ENCODE data around the gene PNPLA6.

- TF ChIP-seq, protein P1, sequence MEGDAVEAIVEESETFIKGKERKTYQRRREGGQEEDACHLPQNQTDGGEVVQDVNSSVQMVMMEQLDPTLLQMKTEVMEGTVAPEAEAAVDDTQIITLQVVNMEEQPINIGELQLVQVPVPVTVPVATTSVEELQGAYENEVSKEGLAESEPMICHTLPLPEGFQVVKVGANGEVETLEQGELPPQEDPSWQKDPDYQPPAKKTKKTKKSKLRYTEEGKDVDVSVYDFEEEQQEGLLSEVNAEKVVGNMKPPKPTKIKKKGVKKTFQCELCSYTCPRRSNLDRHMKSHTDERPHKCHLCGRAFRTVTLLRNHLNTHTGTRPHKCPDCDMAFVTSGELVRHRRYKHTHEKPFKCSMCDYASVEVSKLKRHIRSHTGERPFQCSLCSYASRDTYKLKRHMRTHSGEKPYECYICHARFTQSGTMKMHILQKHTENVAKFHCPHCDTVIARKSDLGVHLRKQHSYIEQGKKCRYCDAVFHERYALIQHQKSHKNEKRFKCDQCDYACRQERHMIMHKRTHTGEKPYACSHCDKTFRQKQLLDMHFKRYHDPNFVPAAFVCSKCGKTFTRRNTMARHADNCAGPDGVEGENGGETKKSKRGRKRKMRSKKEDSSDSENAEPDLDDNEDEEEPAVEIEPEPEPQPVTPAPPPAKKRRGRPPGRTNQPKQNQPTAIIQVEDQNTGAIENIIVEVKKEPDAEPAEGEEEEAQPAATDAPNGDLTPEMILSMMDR (IDR thresholded peaks at IDR 0.05) = no peak
- no peak for TF ChIP-seq POLR2A (IDR thresholded peaks at IDR 0.05)
- no peak for TF ChIP-seq POLR2AphosphoS5 (IDR thresholded peaks at IDR 0.05; ENCODE audit: insufficient read depth in 1 of 2, low read depth in 1 of 2)
These were observed 27.3 kb downstream of the PNPLA6 start for GRCh38 chr19:7562646-7563393.
